ENCODE measurements around the gene C1S.

Gene C1S

GRCh38 chr12:7079826-7080125 is 19.3 kb downstream of the C1S start:
- DNase-seq: no peak

- no peak for DNase-seq
Observed at GRCh38 chr12:7081037-7081436, 20.5 kb downstream of the C1S start.

GRCh38 chr12:7083125-7083524 is 22.6 kb downstream of the C1S start:
- no peak for DNase-seq

- no peak for DNase-seq
Observed at GRCh38 chr12:7089196-7089871, 28.8 kb downstream of the C1S start.

- no peak for DNase-seq
Observed at GRCh38 chr12:7090222-7090998, 29.9 kb downstream of the C1S start.

GRCh38 chr12:7091171-7091570 is 30.7 kb downstream of the C1S start:
- DNase-seq: no peak

GRCh38 chr12:7091660-7092228 is 31.2 kb downstream of the C1S start:
- no peak for DNase-seq

GRCh38 chr12:7092229-7092985 is 31.9 kb downstream of the C1S start, which contains the start of gene C1R:
TSS of gene C1R (minus strand) at chr12:7092445. CDS start at chr12:7092388, 57 bp downstream.
- DNase-seq: peak; percentile 78

GRCh38 chr12:7092986-7093460 is 32.5 kb downstream of the C1S start:
- DNase-seq: no peak

- no peak for DNase-seq
Observed at GRCh38 chr12:7093486-7093885, 33.0 kb downstream of the C1S start.

GRCh38 chr12:7093892-7094291 is 33.4 kb downstream of the C1S start:
- no peak for DNase-seq

- no peak for DNase-seq
Observed at GRCh38 chr12:7096006-7096932, 35.8 kb downstream of the C1S start.

- DNase-seq: no peak
Observed at GRCh38 chr12:7096979-7097378, 36.5 kb downstream of the C1S start.

- no peak for DNase-seq
Observed at GRCh38 chr12:7099290-7099996, 38.9 kb downstream of the C1S start.

GRCh38 chr12:7100239-7100638 is 39.7 kb downstream of the C1S start:
- DNase-seq: no peak

- no peak for DNase-seq
Observed at GRCh38 chr12:7101047-7101693, 40.7 kb downstream of the C1S start.

GRCh38 chr12:7101694-7102131 is 41.2 kb downstream of the C1S start:
- no peak for DNase-seq

- DNase-seq: no peak
Observed at GRCh38 chr12:7102582-7102981, 42.1 kb downstream of the C1S start.

- DNase-seq: no peak
Observed at GRCh38 chr12:7103837-7104584, 43.5 kb downstream of the C1S start.

- DNase-seq: no peak
Observed at GRCh38 chr12:7106082-7106481, 45.6 kb downstream of the C1S start.

Measured in hematopoietic multipotent progenitor cell treated with erythropoietin and hydrocortisone succinate and interleukin-3 and kit ligand, for 6 days (in vitro differentiated cells).